ENCODE results near the gene ABR.
"Not testable (repeated sequence)": the region's sequence is repeated elsewhere in the genome, so short reads cannot be mapped to it uniquely, and the experiment has no call there.

ABR gene

DNA sequence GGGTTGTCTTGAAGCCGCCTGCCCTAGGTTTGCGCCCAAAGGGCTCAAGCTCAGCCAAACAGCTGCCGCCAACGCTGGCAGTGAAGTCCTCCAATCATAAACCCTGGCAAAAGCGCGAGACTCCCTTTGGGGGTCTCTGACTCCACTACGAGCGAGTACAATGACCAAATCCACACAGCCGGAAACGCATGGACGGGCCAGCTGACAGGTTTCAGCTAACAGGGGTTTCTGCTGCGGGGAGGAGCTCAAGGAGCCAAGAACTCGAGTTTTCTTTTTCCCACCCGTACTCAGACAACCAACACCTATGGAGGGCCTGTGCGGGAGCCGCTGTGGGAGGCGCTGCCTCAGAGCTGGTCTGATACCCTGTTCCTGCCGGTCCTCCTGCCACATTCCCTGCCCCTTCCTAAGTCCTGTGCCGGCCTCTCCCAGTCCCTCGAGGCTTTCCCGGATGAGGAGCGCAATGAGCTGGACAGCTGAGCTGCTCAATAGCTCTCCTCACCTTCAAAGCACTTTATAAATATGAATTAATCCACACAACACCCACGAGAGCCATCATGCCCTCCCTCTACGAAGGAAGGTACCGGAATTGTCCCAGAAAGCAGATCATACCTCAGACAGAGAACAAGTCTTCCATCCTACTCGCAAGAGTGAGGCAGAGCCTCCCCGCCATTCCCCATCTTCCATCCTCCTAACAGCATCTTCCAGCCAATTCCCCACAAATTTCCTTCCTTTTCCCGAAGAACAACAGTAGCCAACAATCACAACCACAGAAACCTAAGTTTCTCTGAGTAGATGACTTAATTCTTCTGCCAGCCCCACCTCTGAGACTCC, 6.1 kb downstream of the ABR start:
- DNase-seq (ENCODE audit: low spot score), result no peak

DNA sequence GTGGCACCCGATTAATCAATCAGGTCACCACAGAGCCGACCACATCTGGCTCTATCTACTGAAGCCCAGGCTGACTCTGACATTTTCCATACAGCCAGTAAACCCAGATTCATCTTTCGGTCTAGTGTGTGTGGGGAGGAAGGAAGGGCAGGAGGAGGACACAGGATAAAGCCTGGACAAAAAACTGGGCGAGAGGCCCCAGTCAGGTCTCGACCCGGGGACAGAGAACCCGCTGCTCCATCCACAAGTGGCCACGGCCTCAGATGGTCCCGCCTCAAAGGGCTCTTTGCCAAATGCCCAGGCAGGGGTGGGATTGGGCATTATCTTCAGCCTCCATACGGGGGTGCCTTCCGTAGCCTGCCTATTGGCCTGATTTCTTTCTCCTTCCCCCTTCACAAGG, 7.8 kb downstream of the ABR start:
- no peak for DNase-seq (ENCODE audit: low spot score)

DNA sequence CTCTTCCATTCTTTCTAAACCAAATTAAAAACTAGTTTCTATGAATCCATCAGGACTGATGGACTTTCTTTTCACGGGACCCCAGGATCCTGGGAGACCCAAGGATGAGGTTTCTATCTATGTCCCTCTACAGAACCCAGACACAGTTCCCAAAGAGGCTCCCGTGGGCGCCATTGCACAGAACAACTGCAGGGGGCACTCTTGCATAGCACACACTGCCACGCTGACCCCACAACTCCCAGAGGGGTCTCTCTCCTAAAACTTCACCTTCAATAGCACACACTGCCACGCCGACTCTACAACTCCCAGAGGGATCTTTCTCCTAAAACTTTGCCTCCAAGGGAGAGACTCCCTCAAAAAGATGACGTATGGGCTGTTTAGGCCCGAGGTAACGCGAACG, 9.0 kb downstream of the ABR start:
- DNase-seq (ENCODE audit: low spot score), result no peak

DNA sequence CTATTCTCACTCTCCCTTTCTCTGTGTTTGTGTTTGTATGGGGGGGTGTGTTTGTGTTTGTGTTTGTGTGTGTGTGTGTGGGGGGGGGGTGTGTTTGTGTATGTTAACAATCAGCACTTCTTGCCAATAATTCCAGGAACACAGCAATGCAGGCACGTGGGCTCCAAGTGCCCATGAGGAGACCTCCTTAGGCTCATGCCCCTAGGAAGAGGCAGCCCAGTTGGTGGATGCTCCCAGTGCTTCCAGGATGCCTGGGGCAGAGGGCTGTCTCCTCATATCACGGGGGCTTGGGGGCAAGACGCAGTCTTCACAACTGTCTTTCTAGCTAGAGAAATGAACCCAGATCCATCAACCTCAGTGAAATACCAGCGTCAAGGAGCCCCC, 9.9 kb downstream of the ABR start:
- no peak for DNase-seq (ENCODE audit: low spot score)

DNA sequence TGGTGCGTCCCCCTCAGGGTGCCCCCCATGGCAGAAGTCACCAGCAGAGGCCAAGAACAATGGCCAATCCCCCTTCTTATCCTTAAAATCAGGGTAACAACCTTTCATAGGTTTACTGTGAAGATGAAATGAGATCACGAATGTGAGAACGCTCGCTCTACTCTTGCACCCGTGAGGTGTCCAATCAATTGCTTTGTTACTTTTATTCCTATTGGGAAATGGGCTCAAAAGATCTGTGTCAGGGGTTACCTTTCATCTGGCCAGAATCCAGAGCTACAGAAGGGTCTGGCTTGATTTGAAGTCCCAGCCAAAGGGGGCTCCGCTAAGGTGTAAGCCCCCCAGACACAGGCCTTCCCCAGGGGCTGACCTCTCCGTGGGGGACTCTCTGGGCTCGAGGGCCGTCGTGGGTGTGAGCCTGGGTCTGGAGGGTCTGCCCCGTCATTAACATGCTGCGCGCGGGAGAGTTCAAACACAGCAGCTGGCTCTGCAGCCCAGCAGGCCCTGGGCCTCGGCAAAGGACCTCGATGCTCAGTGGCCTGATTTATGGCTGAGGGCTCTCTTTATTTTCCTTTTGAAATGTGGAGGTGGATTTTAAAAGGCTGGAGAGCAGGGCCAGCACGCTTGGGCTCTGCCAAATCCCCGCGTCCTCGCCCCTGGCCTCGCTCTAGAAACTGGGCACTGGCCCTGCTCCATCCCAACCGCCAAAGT, 10.4 kb downstream of the ABR start:
- DNase-seq (ENCODE audit: low spot score), result no peak

DNA sequence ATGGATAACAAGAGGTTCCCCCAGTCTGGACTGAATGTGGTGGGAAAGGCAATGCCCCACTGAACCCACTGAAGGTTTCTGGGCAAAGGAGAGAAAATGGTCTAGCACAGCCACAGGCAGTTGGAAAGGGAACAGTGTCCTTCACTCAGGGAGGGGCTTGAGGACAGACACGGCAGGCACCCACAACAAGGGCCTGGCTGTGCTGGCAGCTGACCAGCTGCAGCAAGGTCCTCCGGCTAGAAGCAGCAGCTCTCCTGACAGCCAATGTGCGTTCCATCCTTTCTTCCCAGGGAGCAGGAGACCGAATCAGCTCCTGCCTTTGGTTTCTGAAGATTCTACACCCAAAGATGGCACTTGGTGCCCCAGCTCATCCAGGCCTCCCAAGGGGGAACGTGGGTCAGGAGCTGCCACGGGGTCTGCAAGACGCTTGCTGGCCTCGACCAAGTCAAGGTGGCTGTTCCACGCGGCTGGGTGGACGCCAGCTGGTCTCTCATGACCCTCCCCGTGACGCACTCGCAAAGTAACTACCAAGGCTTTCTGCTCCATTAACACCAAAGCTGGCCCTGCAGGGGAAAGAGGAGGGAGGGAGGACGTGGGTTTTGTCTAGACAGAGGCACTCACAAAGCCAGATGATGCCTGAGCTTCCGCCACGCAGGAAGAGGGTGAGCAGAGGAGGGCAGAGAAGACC, 11.1 kb downstream of the ABR start:
- no peak for DNase-seq (ENCODE audit: low spot score)

DNA sequence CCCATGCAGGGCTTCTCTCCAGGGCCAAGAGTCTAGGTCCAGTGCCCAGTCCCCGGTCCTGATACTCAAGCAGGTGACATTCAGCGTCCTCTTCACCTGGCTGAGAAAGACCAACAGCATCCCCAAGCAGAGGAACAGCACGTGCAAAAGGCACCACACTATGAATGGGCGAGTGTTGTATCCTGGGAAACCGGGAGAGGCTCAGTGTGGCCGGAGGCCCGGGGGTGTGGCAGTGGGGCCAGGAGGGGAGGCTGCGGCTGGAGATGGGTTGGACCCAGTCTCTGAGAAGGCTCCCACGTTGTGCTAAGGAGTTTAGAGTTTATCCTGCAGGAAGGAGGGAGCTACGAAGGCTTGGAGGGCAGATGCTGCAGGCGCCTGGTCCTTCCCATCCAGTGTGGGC, 13.5 kb downstream of the ABR start:
- no peak for DNase-seq (ENCODE audit: low spot score)

DNA sequence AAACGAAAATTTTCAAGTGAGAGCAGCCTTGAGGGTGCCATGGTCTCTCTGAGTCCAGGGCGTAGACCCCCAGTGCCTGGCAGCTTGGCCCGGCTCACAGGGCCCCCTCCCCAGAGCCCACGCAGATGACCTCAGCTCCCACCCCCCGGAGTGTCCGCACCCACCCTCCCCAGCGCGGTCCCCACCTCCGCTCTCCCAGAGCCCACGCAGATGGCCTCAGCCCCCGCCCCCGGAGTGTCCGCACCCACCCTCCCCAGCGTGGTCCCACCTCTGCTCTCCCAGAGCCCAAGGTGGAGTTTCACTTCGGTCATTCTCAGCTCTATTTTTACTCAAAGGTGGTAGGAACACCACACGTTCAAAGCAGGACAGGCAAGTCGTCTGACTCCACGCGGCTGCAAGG, 13.9 kb downstream of the ABR start:
- DNase-seq (ENCODE audit: low spot score), result no peak

DNA sequence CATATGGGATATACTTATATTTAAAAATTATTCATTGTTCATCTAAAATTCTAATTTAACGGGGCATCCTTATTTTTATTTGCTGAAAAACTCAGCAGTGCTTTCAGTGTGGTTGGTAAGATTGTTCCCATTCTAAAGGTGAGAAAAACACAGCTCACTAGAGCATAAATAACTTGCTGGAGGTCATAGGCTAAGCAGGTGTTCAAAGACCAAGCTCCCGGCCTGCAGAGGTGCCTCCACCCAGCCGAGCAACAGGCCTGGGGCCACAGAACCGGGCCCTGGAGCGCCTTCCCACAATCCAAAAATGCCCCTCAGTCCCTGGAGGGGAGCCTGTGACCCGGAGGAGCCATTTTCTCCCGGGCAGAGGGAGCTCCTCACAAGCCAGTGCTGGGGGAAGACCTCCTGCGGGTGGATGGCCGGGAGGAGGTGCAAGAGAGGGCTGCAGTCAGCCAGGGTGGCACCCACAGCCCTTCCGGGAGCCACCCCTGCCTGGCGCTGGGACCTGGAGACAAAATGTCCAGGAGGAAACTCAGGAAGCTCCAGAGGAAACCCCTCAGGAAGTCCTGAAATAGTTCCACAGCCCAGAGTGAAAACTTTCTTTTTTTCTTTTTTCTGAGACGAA, 14.7 kb downstream of the ABR start:
- DNase-seq (ENCODE audit: low spot score), result no peak

DNA sequence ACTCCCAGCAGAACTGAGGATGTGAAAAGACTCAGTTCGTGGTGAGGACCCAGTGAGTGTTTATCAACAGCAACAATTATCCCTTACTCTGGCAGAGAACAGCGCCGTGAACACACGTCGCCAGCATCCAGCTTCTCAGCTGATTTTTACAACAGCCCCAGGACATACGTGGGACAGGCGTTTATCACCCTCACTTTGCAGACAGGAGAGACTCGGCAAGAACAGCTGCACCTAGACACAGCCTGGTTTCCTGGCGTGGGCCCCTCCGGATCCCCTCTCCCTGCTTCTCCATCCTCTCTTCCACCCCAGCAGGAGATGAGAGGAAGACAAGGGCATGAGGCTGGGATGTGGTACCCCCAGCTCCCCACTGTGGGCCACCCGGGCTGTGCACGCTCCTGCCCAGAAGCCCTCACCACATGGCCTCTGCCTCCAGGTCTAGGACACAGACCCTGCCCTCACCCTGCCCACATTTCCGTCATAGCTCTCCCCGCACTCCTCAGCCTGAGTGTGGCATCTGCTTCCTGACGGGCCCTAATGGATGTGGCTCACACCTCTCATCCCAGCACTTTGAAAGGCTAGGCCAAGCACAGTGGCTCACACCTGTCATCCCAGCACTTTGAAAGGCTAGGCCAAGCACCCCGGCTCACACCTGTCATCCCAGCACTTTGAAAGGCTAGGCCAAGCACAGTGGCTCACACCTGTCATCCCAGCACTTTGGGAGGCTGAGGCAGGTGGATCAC, 17.5 kb downstream of the ABR start:
- DNase-seq (ENCODE audit: low spot score), result no peak

DNA sequence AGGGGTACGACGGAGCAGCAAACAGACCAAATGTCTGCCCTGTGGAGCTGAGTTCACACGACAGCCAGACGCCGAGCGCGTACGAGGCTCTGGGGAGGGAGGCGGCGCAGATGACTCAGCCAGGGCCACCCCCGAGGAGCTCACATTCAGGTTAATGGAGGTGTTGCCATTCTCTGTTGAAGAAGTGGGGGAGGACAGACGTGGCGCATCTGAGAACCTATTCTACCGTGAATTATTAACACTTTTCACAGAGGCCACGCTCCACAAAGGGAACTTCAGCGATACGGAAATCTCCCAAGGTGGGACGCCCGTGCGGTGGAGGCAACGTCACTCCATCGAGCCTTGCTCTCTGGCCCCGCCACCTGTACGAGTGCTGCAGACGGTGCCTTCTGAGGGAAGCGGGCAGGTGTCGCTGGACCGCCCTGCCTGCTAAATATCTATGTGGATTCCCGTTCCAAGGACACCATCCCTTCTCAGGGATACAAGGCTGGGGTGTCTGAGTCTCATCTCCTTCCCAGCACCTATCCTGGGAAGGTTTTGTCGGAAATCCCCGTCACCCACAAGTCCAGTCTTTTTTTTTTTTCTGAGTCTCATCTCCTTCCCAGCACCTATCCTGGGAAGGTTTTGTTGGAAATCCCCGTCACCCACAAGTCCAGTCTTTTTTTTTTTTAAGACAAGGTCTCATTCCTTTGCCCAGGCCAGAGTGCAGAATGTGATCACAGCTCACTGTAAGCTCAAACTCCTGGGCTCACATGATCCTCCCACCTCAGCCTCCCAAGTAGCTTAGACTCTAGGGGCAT, 19.0 kb downstream of the ABR start:
- no peak for DNase-seq (ENCODE audit: low spot score)

DNA sequence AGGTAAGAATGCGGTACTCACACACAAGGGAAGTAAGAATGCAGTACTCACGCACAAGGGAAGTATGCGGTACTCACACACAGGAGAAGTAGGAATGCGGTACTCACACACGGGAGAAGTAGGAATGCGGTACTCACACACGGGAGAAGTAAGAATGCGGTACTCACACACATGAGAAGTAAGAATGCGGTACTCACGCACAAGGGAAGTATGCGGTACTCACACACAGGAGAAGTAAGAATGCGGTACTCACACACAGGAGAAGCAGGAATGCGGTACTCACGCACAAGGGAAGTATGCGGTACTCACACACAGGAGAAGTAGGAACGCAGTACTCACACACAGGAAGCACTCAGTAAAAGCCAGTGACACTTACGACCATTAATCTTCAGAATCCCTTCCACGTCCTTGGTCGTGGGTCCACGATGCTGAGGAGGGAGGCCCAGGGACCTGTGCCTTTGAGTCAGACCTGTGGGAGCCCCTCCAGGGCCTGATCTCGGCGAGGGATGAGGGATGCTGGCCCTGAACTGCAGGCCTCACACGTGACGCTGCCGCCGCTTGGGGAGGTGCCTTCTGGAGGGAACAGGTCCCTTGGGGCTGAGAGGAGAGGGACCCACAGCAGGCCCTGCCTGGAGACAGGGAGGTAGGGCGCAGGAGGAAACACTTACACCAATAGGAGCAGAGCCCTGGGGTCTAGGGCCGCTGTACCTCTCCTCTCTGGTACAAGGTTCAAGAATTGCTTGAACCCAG, 20.2 kb downstream of the ABR start:
- no peak for DNase-seq (ENCODE audit: low spot score)

DNA sequence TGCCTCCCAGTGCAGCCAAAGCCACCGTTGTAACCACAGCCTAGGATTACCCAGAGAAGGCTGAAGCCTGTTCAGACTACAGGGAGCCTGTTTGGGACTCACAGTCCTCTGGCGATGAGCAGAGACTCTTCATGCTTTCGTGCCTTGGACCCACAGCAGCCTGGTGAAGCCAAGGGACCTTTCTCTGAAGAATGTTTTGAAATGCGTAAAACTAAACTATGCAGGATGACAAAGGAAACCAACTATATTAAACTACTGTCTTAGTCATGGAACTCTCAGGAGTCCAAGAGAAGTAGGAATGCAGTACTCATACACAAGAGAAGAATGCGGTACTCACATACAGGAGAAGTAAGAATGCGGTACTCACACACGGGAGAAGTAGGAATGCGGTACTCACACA, 20.9 kb downstream of the ABR start:
- no peak for DNase-seq (ENCODE audit: low spot score)

DNA sequence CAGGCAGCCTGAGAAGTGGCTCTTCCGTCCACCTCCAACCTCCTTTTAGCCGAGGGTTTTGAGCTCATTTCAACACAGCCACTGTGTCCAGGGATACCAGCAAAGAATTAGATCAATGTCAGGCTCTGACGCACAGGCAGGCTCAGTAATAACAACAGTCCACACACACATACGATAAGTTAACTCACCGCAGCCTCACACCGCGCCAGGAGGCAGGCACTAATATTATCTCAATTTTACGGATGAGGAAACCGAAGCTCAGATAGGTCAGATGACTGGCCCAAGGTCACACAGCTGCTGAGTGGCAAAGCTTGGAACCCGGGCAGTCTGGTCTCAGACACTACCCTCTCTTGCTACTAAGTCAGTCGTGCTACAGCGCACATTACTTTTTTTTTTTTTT, 22.9 kb downstream of the ABR start:
- DNase-seq (ENCODE audit: low spot score), result no peak

DNA sequence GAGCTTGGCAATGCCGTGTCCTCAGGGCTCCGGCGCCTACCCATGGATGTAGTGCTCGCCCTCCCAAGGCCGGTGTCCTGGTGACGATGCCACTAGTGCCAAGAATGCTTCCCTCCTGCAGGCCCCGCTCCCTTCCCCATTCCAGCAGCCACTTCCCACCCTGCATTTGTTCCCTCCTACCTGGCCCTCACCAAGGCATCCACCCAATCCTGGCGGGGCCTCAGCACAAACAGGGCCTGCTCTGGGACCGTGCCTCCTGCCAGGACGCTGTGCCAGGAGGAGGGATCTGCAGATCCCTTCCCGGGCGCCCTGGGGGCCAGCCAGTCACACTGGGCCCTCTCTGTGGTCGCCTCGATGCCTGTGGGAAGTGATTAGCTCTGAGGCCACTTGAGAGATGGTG, 25.1 kb downstream of the ABR start:
- no peak for DNase-seq (ENCODE audit: low spot score)

DNA sequence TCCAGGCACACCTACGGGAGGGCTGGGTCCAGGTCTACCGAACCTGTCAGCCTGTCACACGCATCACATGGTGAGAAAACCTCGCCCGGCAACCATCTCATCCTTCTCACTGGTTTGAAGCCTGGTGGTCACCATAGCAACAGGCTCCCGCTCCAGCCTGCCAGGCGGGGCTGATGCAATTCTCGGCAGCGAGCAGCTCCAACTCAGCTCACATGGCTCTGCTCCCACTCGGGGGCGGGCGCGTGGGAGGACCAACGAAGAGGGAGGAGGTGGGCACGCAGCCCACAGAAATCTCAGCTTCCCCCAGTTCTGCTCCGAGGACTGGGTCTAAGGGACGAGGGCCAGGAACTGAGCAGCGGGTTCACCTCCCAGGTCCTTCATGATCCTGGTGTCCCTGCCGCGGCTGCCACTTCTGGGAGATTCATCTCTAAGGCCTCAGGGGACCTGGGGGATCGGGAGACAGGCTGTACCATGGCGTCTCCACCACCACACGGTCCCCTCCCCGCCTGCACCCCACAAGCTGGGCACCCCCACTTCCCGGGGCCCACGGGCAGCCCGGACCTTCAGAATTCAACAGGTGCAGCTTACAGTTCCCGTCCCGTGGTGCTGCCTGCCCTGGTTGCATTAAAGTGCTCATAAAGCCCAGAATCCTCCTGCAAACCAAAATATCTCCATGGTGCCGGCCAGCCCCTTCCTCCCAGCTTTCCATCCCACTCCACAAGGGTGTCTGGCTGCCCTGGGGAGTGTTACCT, 25.8 kb downstream of the ABR start:
- no peak for DNase-seq (ENCODE audit: low spot score)

DNA sequence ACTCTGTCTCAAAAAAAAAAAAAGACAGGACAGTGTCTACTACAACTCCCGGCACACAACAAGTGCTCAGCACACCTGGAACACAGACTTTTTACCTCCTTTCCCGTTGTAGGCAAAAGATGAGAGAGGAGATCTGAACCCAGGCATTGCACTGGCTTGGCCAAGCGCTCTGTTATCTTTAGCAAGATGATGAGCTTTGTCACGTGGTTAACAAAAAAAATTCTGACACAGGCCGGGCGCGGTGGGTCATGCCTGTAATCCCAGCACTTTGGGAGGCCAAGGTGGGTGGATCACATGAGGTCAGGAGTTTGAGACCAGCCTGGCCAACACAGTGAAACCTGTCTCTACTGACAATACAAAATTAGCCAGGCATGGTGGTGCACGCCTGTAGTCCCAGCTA, 27.2 kb downstream of the ABR start:
- DNase-seq (ENCODE audit: low spot score), result not testable (repeated sequence)

DNA sequence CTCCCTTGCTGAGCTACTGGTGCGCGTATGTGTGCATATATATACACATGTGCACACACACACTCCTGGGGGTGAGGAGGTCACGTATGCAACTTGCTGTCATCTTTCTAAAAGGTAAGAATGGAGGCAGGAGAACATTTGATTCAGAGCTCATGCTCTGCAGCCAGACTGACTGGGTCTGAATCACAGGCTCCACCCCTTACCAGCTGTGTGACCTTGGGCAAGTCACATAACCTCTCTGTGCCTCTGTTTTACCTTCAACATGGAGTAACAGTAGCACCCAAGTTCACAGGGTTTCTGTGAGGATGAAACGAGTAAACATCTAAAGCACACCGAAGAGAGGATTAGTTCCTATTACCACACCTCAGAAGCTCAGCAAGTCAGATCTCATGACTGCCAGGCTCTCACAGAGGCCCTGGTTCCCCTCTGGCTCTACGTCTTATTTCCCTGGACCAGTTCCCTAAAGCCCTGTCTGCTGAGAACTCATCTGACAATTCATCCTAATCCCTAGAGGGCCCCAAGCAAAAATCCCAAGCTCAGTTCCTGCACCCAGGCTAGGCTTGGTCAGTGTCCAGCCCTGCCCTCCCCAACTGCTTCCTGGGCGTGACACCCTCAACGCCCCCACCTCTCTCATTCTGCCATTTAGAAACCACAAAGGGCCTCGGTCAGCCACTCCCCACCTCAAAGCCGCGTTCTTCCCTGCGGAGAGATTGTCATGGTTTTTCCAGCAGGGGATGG, 28.7 kb downstream of the ABR start:
- no peak for DNase-seq (ENCODE audit: low spot score)

DNA sequence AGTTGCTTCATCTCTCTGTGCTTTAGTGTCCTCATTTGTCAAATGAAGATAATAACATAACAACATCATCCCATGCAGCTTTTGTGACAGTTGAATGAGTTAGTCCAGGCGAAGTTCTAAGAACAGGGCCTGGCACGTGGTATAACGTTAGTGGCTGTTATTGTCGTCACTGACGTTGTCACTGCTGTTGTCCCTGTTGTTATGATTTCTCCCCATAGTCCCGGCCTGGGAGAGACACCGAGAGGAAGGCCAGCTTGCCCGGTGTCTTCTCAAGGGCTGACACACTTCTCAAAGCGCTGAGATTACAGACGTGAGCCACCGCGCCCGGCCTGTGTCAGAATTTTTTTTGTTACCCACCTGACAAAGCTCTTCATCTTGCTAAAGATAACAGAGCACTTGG, 29.9 kb downstream of the ABR start:
- no peak for DNase-seq (ENCODE audit: low spot score)

Measured in hematopoietic multipotent progenitor cell treated with erythropoietin and hydrocortisone succinate and interleukin-3 and kit ligand, for 15 days (in vitro differentiated cells).